Activated gamma-delta T cell treated with anti-CD3 and anti-CD28 coated beads, Interleukin-2, amount 50 U/mL, for 16 hours (primary cell): Measurements from ENCODE around the gene GLIS2.
"Not testable (repeated sequence)": the region's sequence is repeated elsewhere in the genome, so short reads cannot be mapped to it uniquely, and the experiment has no call there.

Experiments used
- DNase-seq: peaks from one replicate; pipeline ENCODE4 v3.0.0-alpha.2; 2020; ENCODE audit warnings: low read depth

Gene GLIS2

DNA sequence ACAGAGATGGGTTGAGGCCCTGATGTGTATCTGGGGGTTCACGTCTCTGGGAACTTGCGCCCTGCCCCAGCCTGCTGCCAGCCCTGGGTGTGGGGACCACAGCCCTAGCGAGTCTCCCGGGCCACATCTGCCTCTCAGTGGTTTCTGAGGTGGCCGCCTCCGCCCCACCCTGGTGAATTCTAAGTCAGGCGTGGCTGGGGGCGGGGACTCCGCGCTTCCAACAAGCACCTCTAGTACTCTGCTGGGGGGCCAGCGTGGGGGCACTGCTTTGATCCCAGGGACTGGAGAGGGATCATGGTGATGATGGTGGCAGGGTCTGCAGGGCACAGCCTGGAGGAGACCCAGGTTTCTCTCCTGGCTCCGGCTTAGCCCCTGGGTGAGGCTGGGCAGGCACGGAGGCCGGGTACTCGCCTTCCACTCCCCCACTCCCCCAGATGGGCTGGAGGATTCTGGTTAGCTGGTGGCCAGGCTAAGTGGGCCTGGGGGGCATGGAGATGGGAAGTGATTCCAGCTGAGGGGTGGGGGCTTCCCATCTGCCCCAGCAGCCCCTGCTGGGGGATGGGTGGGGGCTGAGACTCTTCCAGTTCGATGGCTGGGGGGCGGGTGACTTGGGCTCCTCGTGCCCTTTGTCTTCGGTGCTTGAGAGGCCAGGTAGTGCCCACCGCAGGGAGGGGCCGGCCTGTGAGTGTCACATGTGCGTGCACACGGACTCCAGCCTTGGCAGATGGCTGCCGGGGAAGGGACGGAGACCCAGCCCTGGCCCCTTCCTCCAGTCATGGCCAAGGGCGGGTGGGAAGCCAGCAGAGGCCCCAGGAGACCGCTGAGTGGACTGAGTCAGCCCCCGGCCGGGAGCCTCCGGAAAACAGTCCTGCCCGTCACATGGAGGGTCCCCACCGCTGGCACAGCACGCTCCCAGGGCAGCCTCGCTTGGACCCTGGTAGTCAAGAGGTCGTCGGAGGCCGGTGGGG, 3.9 kb downstream of the GLIS2 start:
- DNase-seq: peak; percentile 43

DNA sequence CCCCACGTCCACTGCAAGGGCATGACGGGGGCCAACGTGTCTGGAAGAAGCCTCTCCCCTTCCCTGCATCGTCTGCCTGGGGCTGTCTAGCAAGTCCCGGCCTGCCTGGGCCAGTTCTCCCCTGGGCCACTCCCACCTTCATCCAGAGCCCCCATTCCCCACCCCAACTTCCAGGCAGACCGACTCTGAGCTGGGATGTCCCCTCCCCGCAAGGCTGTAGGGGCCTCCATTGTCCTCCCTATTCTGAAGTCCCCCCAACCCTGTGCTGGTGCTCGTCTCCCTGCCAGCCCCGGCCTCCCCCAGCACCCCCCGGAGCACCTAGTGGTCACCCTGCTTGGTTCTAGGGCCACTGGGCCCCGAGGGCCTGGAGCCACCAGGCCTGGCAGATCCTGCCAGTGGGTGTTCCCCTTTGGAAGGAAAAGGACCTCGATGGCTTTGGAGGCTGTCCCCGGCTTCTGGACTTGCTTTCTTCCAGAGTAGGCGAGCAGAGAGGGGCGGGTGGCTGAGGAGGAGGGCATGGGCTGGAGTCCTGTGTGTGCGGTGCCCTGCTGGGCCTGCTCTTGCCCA, 4.8 kb downstream of the GLIS2 start:
- DNase-seq: no peak

DNA sequence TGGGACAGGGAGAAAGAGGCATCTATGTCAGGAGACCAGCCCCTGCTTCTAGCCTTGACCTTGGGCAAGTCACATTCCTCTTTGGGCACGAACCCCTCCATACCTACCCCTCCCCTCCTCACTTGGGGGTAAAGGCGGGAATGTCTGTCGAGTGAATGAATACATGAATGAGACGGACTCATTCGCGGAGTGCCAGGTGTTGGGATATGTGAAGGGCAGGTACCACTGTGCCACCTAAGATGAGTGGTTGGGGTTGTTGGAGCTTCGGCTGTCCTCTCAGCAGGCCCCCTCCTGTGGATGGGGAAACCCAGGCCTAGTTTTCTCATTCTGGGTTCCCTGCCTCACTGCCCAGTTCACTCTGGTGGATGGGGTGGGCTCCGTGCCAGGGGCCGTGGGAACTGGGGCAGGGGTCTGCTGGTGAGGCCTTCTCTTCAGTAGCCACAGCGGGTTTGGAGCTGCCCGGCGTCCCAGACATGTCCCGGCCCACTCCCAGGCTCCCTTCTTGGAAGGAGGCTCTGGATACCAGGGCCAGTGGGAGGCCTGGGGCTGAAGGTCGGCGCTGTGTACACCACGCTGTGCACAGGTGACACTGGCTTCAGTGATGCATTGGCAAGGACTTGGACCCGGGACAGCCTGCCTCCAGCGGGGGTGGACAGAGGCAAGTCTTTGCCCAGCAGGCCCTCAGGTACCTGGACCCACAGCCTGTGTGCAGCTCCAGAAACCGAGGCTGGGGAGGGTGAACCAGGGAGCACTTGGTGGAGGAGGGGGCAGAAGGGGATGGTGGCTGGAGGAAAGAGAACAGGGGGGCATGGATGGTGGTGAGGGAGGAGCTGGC, 5.6 kb downstream of the GLIS2 start:
- no peak for DNase-seq

DNA sequence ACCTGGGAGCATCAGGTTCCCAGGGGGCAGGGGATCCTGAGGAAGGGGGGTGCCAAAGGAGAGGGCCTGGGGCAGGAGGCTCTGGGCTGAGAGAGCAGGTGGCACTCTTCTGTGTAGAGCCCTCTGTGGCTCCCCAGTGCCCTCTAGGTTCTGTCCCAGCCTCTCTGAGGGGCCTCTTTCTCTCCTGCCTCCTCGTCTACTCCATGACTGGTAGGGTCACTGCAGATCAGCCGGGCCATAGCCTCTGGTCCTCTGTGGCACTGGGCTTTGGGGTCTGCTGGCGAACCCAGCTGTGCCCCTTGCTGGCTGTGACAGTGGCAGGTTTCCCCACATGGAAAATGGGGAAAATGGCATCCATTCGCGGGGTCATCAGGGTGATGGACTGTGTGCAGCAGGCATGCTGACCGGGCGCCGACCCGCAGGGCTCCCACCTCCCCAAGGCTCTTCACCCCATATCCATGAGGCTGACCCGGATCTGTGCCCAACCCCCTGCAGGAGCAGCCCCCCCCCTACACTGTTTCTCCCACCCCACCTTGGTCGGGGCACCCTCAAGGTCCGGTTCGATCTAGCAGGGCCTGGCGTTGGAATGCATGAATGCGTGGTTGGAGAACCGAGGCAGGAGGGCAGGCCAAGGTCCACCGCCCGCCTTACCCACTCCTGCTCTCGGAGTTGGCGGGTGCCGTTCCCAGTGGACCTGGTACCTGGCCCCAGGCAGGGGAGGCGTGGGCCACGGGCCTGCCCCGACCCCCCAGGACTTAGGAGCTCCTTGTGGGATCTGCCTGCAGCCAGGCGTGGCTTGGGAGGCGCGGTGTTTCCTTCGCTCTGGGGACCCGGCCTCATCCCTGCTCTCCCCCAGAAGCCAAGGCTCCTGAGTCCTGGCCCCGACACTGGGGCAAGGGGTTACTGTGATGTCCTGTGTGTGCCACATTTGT, 6.5 kb downstream of the GLIS2 start:
- no peak for DNase-seq

DNA sequence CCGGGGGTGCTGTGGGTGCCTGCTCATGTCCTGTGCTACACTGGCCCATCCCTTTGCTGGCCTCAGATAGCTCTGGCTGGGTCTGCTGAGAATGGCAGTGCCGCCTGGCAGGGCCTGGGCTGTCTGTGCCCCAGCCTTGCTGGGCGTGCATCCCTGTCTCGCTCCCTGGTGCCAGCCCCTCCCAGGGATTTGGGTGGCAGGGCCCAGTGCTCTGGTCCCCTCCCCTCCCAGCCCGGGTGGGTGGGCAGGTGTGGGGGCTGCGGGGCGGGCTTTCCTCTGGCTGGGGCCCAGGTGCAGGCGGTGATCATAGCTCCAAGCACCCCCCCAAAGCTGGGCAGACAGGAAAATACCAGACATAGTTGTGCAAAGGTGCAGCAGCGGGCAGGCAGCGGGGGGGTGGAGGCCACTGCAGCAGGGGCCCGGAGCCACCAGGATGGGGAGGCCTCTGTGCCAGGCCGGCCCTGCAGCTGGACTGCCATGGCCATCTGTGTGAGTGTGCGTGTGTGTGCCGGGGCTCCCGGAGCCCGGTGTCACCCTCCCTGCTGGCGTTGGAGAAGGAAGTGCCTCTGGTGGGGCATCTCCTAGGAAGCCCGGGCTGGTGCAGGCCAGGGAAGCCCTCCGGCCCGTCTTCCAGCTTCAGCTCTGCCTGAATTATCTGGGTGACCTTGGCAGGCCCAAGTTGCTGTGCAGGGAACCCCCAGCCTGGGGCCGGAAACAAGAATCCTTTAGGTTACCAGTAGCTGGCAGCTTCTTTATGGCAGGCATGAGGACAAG, 7.4 kb downstream of the GLIS2 start:
- no peak for DNase-seq

GRCh38 chr16:4323845-4324488, 8.1 kb downstream of the GLIS2 start:
- DNase-seq: no peak

DNA sequence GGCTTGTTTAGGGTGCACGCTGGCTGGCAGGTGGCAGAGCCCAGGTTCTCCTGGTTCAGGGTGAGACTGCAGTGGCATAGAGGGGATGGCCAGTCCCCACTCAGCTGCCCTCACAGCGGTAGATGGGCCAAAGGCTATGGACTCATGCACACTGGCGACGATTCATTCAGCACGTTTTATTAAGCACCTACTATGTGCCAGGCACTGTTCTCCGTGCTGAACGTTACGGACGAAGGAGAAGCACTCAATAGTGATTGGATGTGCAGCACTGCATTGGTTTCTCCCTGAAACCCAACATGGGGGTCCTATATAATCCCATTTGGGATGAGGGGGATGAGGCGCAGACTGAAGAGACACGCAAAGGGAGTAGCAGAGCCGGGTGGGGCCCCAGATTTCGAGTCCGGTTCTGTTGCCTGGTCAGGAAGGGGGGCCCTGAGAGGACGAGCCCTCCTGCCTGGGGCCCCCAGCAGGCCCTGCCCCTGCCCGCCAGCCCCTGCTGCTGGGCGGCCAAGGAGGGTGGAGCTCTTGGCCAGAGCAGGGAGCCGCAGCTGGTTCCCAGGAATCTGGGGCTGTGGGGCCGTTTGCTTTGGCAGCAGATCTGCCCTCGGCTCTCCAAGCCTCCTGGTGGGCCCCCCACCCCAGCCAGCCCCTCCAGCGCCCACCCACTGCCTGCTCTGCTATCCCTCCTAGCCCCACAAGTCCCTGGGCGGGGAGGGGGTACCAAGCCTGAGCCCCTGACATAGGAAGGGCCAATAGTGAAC, 8.8 kb downstream of the GLIS2 start:
- DNase-seq: no peak

- DNase-seq: no peak
Observed at GRCh38 chr16:4325253-4325758, 9.4 kb downstream of the GLIS2 start.

- no peak for DNase-seq
Observed at GRCh38 chr16:4327386-4328045, 11.6 kb downstream of the GLIS2 start.

DNA sequence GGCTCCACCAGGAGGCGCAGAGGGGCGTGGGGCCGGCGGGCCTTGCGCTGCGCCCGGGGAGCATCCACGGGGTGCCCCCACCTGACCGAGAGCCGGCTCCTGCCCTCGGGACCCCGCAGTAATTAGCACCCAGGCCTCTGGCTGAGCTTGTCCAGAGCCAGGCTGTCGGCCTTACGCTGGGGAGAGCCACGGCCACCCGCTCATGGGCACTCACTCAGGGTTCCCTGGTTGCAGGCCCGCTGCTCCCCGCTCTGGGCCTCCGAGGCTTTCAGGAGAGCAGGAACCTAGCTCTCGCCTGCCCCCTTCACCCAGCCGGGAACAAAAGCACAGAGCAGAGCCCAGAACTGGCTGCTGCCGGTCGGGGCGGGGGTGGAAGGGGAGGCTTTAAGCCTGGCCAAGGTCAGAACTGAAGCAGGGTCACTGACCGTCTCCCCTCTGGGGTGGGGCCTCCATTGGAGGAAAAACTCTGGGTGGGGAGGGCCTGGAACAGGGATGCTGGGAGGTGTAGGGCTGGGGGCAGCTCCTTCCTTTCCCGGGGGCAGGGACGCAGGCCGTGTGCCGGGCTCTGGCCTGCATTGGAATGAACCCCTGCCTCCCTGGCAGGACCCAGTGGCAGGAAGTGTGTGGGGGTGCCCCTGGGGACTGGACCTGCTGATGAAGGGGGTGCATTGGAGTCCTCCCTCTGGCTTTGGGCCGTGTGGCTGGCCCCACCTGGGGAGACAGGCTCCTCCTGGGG, 12.3 kb downstream of the GLIS2 start:
- no peak for DNase-seq

DNA sequence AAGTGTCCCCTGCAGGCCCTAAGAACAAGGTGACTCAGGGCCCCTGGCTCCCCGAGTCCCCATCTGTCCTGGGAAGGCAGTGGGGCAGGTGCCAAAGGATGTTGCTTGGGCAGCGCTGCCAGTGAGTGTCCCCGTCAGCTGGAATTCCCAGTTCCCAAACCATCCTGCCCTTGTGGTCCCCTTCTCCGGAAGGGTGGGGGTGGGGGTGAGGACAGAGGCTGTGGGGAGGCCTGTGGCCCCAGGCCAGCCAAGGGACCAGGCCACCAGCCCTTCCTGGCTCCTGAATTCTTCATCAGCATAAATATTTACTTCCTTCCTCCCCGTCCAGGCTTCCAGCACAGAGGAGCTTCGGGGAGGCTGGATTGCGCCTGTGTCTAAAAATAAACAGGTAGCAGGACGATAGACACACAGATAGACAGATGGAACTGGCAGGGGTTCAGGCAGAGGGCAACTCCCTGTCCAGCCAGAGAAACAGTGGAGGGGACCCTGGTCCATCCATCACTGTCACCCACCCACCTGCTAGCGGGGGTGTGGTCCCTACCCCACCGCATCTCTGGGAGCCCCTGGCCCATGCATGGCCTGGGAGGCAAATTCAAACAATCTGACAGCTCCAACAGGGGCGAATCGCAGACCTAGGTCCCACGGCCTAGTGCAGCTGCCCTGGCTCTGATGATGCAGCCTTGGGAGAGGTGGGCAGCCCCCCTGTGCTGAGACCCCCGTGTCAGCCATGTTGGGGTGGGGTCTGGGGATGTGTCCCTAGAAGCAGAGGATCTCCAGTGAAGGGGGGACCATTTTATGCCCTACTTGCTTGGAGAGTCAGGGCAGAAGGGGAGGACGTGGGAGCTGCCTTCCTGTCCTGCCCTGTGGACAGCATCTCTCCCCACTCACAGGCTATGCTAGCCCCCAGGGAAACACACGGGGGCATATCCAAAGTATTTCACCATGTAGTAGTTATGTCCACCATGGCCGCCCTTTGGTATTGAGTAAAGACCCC, 13.2 kb downstream of the GLIS2 start:
- DNase-seq: no peak

- DNase-seq: peak; percentile 62
Observed at GRCh38 chr16:4330277-4330874, 14.5 kb downstream of the GLIS2 start.

DNA sequence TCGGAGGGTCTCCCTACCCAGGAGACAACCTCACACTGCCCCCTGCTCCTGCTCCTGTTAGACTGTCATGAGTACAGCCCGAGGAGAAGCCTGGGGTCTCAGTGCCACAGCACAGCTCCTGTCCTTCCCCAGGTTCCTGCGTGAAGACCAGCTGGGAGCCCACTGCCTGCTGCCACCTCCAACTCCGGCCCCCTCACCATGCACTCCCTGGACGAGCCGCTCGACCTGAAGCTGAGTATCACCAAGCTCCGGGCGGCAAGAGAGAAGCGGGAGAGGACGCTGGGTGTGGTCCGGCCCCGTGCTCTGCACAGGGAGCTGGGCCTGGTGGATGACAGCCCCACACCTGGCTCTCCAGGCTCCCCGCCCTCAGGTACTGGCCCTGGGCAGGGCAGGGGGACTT, 16.2 kb downstream of the GLIS2 start:
- DNase-seq: no peak

DNA sequence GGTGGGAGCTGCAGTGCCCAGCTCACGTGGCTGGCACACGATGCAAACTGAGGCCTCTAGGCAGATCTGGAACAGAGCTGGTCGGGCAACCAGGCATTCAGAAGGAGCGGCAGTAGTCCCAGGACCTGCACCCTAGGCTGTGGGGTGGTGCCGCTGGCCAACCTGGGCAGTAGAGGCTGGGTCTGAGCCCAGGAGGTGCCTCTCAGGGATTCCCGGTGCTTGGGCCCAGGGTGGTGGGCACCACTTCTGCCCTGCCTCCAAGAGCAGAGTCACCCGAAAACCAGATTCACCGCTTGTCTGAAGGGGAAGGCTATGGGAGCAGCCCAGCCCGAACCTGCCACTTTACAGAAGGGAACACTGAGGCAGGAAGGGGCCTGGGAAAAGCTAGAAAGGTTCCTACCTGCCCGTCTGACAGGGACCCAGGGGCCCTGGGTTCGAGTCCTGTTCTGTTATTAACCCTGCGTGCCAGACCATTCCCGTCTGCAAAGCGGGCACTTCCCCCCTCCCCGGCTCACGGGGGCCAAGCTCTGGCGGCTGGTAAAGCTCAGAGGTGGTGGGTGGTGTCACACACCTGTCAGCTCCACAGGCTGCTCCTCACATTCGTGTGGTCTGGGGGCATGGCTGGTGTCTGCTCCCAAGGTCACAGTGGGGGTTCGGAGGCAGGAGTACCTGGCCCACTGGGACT, 16.9 kb downstream of the GLIS2 start:
- no peak for DNase-seq

GRCh38 chr16:4333308-4333638, 17.4 kb downstream of the GLIS2 start:
- DNase-seq: no peak

DNA sequence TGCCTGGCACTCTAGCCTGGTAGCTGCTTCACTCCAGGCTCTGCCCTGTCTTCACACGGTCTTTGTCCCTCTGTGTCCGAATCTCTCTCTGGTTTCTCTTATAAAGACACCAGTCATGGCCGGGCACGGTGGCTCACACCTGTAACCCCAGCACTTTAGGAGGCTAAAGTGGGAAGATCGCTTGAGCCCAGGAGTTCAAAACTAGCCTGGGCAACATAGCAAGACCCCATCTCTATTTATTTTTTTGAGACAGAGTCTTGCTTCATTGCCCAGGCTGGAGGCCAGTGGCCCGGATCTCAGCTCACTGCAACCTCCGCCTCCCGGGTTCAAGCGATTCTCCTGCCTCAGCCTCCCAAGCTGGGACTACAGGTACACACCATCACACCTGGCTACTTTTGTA, 17.8 kb downstream of the GLIS2 start:
- DNase-seq: not testable (repeated sequence)
